ENCODE data around the gene IFNA2.

IFNA2 gene

GRCh38 chr9:21395778-21396717, 10.8 kb upstream of the IFNA2 start:
- DNase-seq (ENCODE audit: low read depth in 1 of 2, low spot score in 1 of 2): peak in 1 of 2 experiments; percentile 25
- peak; percentile 31 for TF ChIP-seq CTCF (IDR thresholded peaks at IDR 0.05; ENCODE audit: insufficient read depth, low read length)
- TF ChIP-seq REST (IDR thresholded peaks at IDR 0.05; ENCODE audit: insufficient replicate concordance, low read depth): no peak
- Histone ChIP-seq H3K27me3 (ENCODE audit: insufficient read depth, poor library complexity, severe bottlenecking) (no peaks in the 10 kb centered on the region), H3K4me3 (replicated peaks; ENCODE audit: insufficient read depth, low read length) (peak overlapping the region; percentile 55), H3K27ac (replicated peaks) (no peak overlapping the region)

- no peaks in the 10 kb centered on the region for H3K27me3 ChIP-seq (ENCODE audit: insufficient read depth, poor library complexity, severe bottlenecking)
- H3K4me3 ChIP-seq (replicated peaks; ENCODE audit: insufficient read depth, low read length): no peak overlapping the region
- no peak overlapping the region for H3K27ac ChIP-seq (replicated peaks)
- no peak for TF ChIP-seq CTCF (IDR thresholded peaks at IDR 0.05; ENCODE audit: insufficient read depth, low read length)
- no peak for TF ChIP-seq SPI1 (IDR thresholded peaks at IDR 0.05; ENCODE audit: borderline replicate concordance, low read depth)
- TF ChIP-seq REST (IDR thresholded peaks at IDR 0.05; ENCODE audit: insufficient replicate concordance, low read depth): no peak
- TF ChIP-seq POLR2AphosphoS5 (IDR thresholded peaks at IDR 0.05; ENCODE audit: low read depth): no peak
- no peak for TF ChIP-seq GABPA (IDR thresholded peaks at IDR 0.05; ENCODE audit: low read depth)
- no peak for DNase-seq (ENCODE audit: low read depth in 1 of 2, low spot score in 1 of 2)
Observed at GRCh38 chr9:21392270-21392669, 7.1 kb upstream of the IFNA2 start.

GRCh38 chr9:21383627-21384026, 1.6 kb downstream of the IFNA2 start:
- no peak for DNase-seq (ENCODE audit: low read depth in 1 of 2, low spot score in 1 of 2)
- Histone ChIP-seq H3K27me3 (ENCODE audit: insufficient read depth, poor library complexity, severe bottlenecking) (no peaks in the 10 kb centered on the region), H3K4me3 (replicated peaks; ENCODE audit: insufficient read depth, low read length) (no peak overlapping the region), H3K27ac (replicated peaks) (no peak overlapping the region)
- TF ChIP-seq CTCF (IDR thresholded peaks at IDR 0.05; ENCODE audit: insufficient read depth, low read length) (no peak), POLR2AphosphoS5 (IDR thresholded peaks at IDR 0.05; ENCODE audit: low read depth) (no peak), GABPA (IDR thresholded peaks at IDR 0.05; ENCODE audit: low read depth) (no peak), REST (IDR thresholded peaks at IDR 0.05; ENCODE audit: insufficient replicate concordance, low read depth) (no peak), SPI1 (IDR thresholded peaks at IDR 0.05; ENCODE audit: borderline replicate concordance, low read depth) (no peak)

Data from HL-60 (cell line).